H9 (cell line): ENCODE data around the gene LY6G5C. TPM values are rescaled to one million over a fixed set of nuclear protein-coding genes. Genes with fewer than 3 reads are reported as not detected.

Source experiments
- DNase-seq: peaks from one replicate; pipeline ENCODE4 v3.0.0-alpha.2; 2017
- H2AFZ ChIP-seq: one replicate; pipeline ENCODE4 v1.6.1; 2013; ENCODE audit warnings: mild to moderate bottlenecking, low read length, control low read depth, moderate library complexity
- H2AK5ac ChIP-seq: 2 replicates; pipeline ENCODE4 v1.6.1; 2013; ENCODE audit warnings: low read length, control low read depth, mixed read lengths; ENCODE audit not compliant: insufficient read length
- H2BK120ac ChIP-seq: one replicate; pipeline ENCODE4 v1.6.1; 2013; ENCODE audit warnings: low read depth, mild to moderate bottlenecking, low read length, control low read depth, inconsistent platforms; ENCODE audit not compliant: poor library complexity, severe bottlenecking
- H2BK12ac ChIP-seq: 2 replicates; pipeline ENCODE4 v1.6.1; 2013; ENCODE audit warnings: low read length, control low read depth, mixed read lengths, low read depth; ENCODE audit not compliant: insufficient read length
- H2BK15ac ChIP-seq: 2 replicates; pipeline ENCODE4 v1.6.1; 2013; ENCODE audit warnings: low read depth, low read length, control low read depth
- H2BK20ac ChIP-seq: one replicate; pipeline ENCODE4 v1.6.1; 2013; ENCODE audit warnings: low read depth, mild to moderate bottlenecking, low read length, control low read depth, inconsistent platforms; ENCODE audit not compliant: poor library complexity, severe bottlenecking
- H2BK5ac ChIP-seq: 2 replicates; pipeline ENCODE4 v1.6.1; 2013; ENCODE audit warnings: low read length, control low read depth, mixed read lengths; ENCODE audit not compliant: insufficient read length
- H3K14ac ChIP-seq: 2 replicates; pipeline ENCODE4 v1.6.1; 2013; ENCODE audit warnings: low read length, control low read depth; ENCODE audit not compliant: insufficient read depth
- H3K18ac ChIP-seq: 2 replicates; pipeline ENCODE4 v1.6.1; 2013; ENCODE audit warnings: low read depth, mild to moderate bottlenecking, mixed read lengths, low read length, control low read depth; ENCODE audit not compliant: insufficient read length
- H3K23ac ChIP-seq: 2 replicates; pipeline ENCODE4 v1.6.1; 2013; ENCODE audit warnings: low read length, control low read depth, mixed read lengths, low read depth; ENCODE audit not compliant: insufficient read length
- H3K23me2 ChIP-seq: 2 replicates; pipeline ENCODE4 v1.6.1; 2013; ENCODE audit warnings: low read depth, mild to moderate bottlenecking, mixed read lengths, low read length, control low read depth; ENCODE audit not compliant: insufficient read length, poor library complexity, severe bottlenecking
- H3K27ac ChIP-seq: 2 replicates; pipeline ENCODE4 v1.5.1; 2013; ENCODE audit warnings: low read length, control low read depth, mixed read lengths, low read depth; ENCODE audit not compliant: insufficient read length
- H3K27me3 ChIP-seq: 2 replicates; pipeline ENCODE4 v1.6.1; 2013; ENCODE audit warnings: low read length, control low read depth, inconsistent platforms; ENCODE audit not compliant: insufficient read depth
- H3K4ac ChIP-seq: 2 replicates; pipeline ENCODE4 v1.6.1; 2013; ENCODE audit warnings: low read depth, mild to moderate bottlenecking, control low read depth, inconsistent platforms, low read length, moderate library complexity
- H3K4me1 ChIP-seq: 2 replicates; pipeline ENCODE4 v1.6.1; 2013; ENCODE audit warnings: low read length, control low read depth, inconsistent platforms; ENCODE audit not compliant: insufficient read depth
- H3K4me2 ChIP-seq: 2 replicates; pipeline ENCODE4 v1.6.1; 2013; ENCODE audit warnings: low read length, control low read depth, mixed read lengths; ENCODE audit not compliant: insufficient read length, insufficient read depth
- H3K56ac ChIP-seq: 2 replicates; pipeline ENCODE4 v1.6.1; 2013; ENCODE audit warnings: low read depth, mild to moderate bottlenecking, mixed read lengths, low read length, control low read depth; ENCODE audit not compliant: insufficient read length
- H3K79me1 ChIP-seq: 2 replicates; pipeline ENCODE4 v1.6.1; 2013; ENCODE audit warnings: low read depth, mild to moderate bottlenecking, moderate library complexity, low read length, control low read depth, inconsistent platforms; ENCODE audit not compliant: insufficient read depth, poor library complexity, severe bottlenecking
- H3K79me2 ChIP-seq: 2 replicates; pipeline ENCODE4 v1.6.1; 2013; ENCODE audit warnings: low read length, control low read depth, inconsistent platforms; ENCODE audit not compliant: insufficient read depth
- H3K9ac ChIP-seq: 2 replicates; pipeline ENCODE4 v1.6.1; 2013; ENCODE audit warnings: low read length, control low read depth, mixed read lengths; ENCODE audit not compliant: insufficient read length; ENCODE audit errors: extremely low read depth
- H3K9me3 ChIP-seq: one replicate; pipeline ENCODE4 v1.6.1; 2013; ENCODE audit warnings: low read depth, low read length, inconsistent platforms; ENCODE audit not compliant: control insufficient read depth
- H3T11ph ChIP-seq: one replicate; pipeline ENCODE4 v1.6.1; 2013; ENCODE audit warnings: mild to moderate bottlenecking, low read length, control low read depth, inconsistent platforms
- H4K20me1 ChIP-seq: one replicate; pipeline ENCODE4 v1.6.1; 2013; ENCODE audit not compliant: control insufficient read depth, insufficient read length, insufficient read depth
- H4K5ac ChIP-seq: 2 replicates; pipeline ENCODE4 v1.6.1; 2013; ENCODE audit warnings: low read depth, mild to moderate bottlenecking, mixed read lengths, low read length, control low read depth; ENCODE audit not compliant: insufficient read length
- H4K8ac ChIP-seq: replicated peaks from 2 replicates; pipeline ENCODE4 v1.6.1; 2013; ENCODE audit warnings: low read length, control low read depth, mixed read lengths, low read depth; ENCODE audit not compliant: insufficient read length
- H4K91ac ChIP-seq: 2 replicates; pipeline ENCODE4 v1.6.1; 2013; ENCODE audit warnings: low read depth, mild to moderate bottlenecking, moderate library complexity, mixed read lengths, low read length, control low read depth; ENCODE audit not compliant: insufficient read length
- H3K27ac Mint-ChIP-seq, 3 experiments: 2 replicates in 2 of 3; 3 replicates in 1 of 3; pipeline ENCODE4 v1.8.0; 2020 to 2021; ENCODE audit warnings: mixed read lengths in 3 of 3, mild to moderate bottlenecking in 1 of 3, moderate library complexity in 1 of 3
- H3K27me3 Mint-ChIP-seq: 2 replicates; pipeline ENCODE4 v1.8.0; 2021; ENCODE audit warnings: low read depth, mild to moderate bottlenecking, moderate library complexity, mixed read lengths
- H3K36me3 Mint-ChIP-seq, 3 experiments: 2 replicates in 2 of 3; 3 replicates in 1 of 3; pipeline ENCODE4 v1.8.0; 2020 to 2021; ENCODE audit warnings: low read depth in 3 of 3, mixed read lengths in 3 of 3; ENCODE audit not compliant: insufficient read depth in 1 of 3
- H3K4me1 Mint-ChIP-seq, 2 experiments: 2 replicates each; pipeline ENCODE4 v1.8.0; 2020; ENCODE audit warnings: mixed read lengths in 2 of 2
- H3K4me3 Mint-ChIP-seq, 2 experiments: 2 replicates in 1 of 2; 3 replicates in 1 of 2; pipeline ENCODE4 v1.8.0; 2020 to 2021; ENCODE audit warnings: mild to moderate bottlenecking in 2 of 2, mixed read lengths in 2 of 2, moderate library complexity in 1 of 2
- H3K9me3 Mint-ChIP-seq, 2 experiments: 2 replicates in 1 of 2; 3 replicates in 1 of 2; pipeline ENCODE4 v1.8.0; 2020; ENCODE audit warnings: mild to moderate bottlenecking in 2 of 2, mixed read lengths in 2 of 2, moderate library complexity in 1 of 2
- WGBS: extraction: QIAGEN DNeasy Blood & Tissue Kit; methylation state at CpG from one replicate; pipeline ENCODE4 v1.1.7; 2013; ENCODE audit warnings: missing lambda C conversion rate, low lambda C conversion rate, mixed read lengths; ENCODE audit not compliant: insufficient read length; ENCODE audit errors: extremely low coverage; 5-methylcytosine and 5-hydroxymethylcytosine counted together
- total RNA-seq: library from RNA; stranded (reverse); gene quantifications from 2 replicates; pipeline ENCODE4 v1.2.1, GENCODE V29; 2021
- TF ChIP-seq, protein P1 (sequence below): fragments of 200-600 bp; sonication (generic); conservative IDR thresholded peaks from 3 replicates; pipeline ENCODE4 v1.8.0; 2021; ENCODE audit warnings: antibody characterized with exemption, mild to moderate bottlenecking

LY6G5C gene
- total RNA-seq, 1 experiment from 2014 or later = 2.2 TPM

DNA sequence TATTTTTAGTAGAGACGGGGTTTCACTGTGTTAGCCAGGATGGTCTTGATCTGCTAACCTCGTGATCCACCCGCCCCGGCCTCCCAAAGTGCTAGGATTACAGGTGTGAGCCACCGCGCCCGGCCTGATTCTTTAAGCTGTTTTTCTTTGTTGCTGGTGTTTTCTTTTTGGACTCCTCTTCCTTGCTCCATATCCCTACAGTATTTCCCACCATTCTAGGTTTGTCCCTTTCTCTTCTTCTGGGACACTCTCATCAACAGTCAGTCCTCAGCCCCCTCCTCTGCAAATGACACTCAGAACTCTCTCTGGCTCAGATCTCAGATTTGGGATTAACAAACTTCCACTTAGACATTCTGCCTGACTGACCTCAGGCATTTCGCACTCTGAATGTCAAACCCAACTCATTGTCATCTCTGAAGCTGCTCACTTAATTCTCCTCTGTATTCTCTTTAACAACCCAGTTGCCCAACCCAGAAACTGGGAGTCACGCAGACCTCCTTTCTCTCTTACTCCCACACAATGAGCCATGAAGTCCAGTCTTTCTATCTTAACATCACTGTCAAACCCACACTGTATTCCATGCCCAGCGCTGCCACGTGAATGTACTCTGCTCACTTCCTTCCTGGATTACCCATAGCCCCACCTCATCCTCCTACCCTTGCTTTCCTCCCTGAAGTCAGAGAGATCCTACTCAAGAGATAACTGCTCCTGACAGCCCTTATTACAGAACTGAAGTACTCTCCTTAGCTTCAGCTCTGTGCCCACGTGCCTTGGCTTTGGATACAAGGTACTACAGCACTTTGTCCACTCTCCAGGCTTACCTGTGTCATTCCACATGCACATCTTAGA, 44.9 kb upstream of the LY6G5C start:
- Histone ChIP-seq H3K27me3 (no peaks in the 10 kb centered on the region), H2BK5ac (no peak overlapping the region), H3K79me1 (no peaks in the 10 kb centered on the region), H3K23me2 (peaks cover 9% of the 10 kb centered on the region), H3K9ac (no peak overlapping the region), H2BK12ac (no peak overlapping the region), H3K56ac (no peak overlapping the region), H4K8ac (no peak overlapping the region), H4K5ac (no peak overlapping the region), H3K4me2 (no peak overlapping the region), H3K4me1 (no peaks in the 10 kb centered on the region), H2BK20ac (no peak overlapping the region), H3K9me3 (no peaks in the 10 kb centered on the region), H3K4ac (no peak overlapping the region), H3K18ac (no peak overlapping the region), H3K14ac (no peak overlapping the region), H2AFZ (no peak overlapping the region), H3K23ac (no peak overlapping the region), H2BK120ac (no peak overlapping the region), H3K27ac (no peak overlapping the region), H3K79me2 (no peaks in the 10 kb centered on the region), H2BK15ac (no peak overlapping the region), H3T11ph (no peak overlapping the region), H4K91ac (no peak overlapping the region), H4K20me1 (no peaks in the 10 kb centered on the region), H2AK5ac (no peak overlapping the region)
- TF ChIP-seq, protein P1, sequence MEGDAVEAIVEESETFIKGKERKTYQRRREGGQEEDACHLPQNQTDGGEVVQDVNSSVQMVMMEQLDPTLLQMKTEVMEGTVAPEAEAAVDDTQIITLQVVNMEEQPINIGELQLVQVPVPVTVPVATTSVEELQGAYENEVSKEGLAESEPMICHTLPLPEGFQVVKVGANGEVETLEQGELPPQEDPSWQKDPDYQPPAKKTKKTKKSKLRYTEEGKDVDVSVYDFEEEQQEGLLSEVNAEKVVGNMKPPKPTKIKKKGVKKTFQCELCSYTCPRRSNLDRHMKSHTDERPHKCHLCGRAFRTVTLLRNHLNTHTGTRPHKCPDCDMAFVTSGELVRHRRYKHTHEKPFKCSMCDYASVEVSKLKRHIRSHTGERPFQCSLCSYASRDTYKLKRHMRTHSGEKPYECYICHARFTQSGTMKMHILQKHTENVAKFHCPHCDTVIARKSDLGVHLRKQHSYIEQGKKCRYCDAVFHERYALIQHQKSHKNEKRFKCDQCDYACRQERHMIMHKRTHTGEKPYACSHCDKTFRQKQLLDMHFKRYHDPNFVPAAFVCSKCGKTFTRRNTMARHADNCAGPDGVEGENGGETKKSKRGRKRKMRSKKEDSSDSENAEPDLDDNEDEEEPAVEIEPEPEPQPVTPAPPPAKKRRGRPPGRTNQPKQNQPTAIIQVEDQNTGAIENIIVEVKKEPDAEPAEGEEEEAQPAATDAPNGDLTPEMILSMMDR = no peak
- WGBS = no CpG with 5 or more reads among the region's 12 CpGs
- Mint-ChIP-seq H3K4me1 (peaks cover 14 to 16% of the 10 kb centered on the region in 2 experiments), H3K4me3 (no peak overlapping the region), H3K27ac (peak overlapping the region in 1 of 3 experiments; percentile 4; a peak in 2 of 7 replicates), H3K27me3 (no peaks in the 10 kb centered on the region), H3K9me3 (no peaks in the 10 kb centered on the region; a peak in 2 of 5 replicates), H3K36me3 (peaks cover 15 to 41% (median 39%) of the 10 kb centered on the region in 3 experiments)
- DNase-seq = no peak
